ENCODE results near the gene TOP2A. TPM values are rescaled to one million over a fixed set of nuclear protein-coding genes. Genes with fewer than 3 reads are reported as not detected.

The TOP2A gene
- polyA plus RNA-seq, 1 donor from 2014 or later = 7.8 TPM

- no peaks in the 10 kb centered on the region for H3K9me3 ChIP-seq (ENCODE audit: low read length)
- H4K20me1 ChIP-seq (ENCODE audit: insufficient read depth) = no peaks in the 10 kb centered on the region
- H2AFZ ChIP-seq (ENCODE audit: low read depth, low read length) = no peak overlapping the region
- no peak overlapping the region for H3K4me3 ChIP-seq (ENCODE audit: low read length)
- H3K27ac ChIP-seq (ENCODE audit: low read length) = no peak overlapping the region
- H3K9me2 ChIP-seq (ENCODE audit: insufficient read depth, low read length) = no peaks in the 10 kb centered on the region
- TF ChIP-seq EP300 (conservative IDR thresholded peaks at IDR 0.05; ENCODE audit: poor library complexity, severe bottlenecking) = no peak
- no peak for TF ChIP-seq MXI1 (conservative IDR thresholded peaks at IDR 0.05; ENCODE audit: poor library complexity, severe bottlenecking)
- TF ChIP-seq POLR2AphosphoS5 (IDR thresholded peaks at IDR 0.05) = no peak
- no peak for TF ChIP-seq TAF1 (IDR thresholded peaks at IDR 0.05; ENCODE audit: low read depth)
- no peak for TF ChIP-seq SMC3 (conservative IDR thresholded peaks at IDR 0.05; ENCODE audit: poor library complexity)
- no peak for TF ChIP-seq EZH2 (IDR thresholded peaks at IDR 0.05; ENCODE audit: borderline replicate concordance, insufficient read depth, low read length, poor library complexity, severe bottlenecking)
- no peak for TF ChIP-seq RAD21 (conservative IDR thresholded peaks at IDR 0.05)
- H3K9ac ChIP-seq (ENCODE audit: low read length) = no peak overlapping the region
- H3K36me3 ChIP-seq (ENCODE audit: insufficient read depth, low read length) = no peaks in the 10 kb centered on the region
- no peaks in the 10 kb centered on the region for H3K79me2 ChIP-seq (replicated peaks; ENCODE audit: insufficient read depth, low read length)
- no peaks in the 10 kb centered on the region for H3K27me3 ChIP-seq (ENCODE audit: insufficient read depth, low read depth, low read length)
- H3F3A ChIP-seq (ENCODE audit: insufficient read depth, low read length, poor library complexity, severe bottlenecking) = no peaks in the 10 kb centered on the region
- H3K4me2 ChIP-seq (ENCODE audit: low read length) = no peak overlapping the region
Measured at GRCh38 chr17:40355804-40356758, 61.6 kb downstream of the TOP2A start.

- no peaks in the 10 kb centered on the region for H3K36me3 ChIP-seq (ENCODE audit: insufficient read depth, low read length)
- H3K27ac ChIP-seq (ENCODE audit: low read length) = no peak overlapping the region
- no peaks in the 10 kb centered on the region for H3K79me2 ChIP-seq (replicated peaks; ENCODE audit: insufficient read depth, low read length)
- H3K9me2 ChIP-seq (ENCODE audit: insufficient read depth, low read length) = no peaks in the 10 kb centered on the region
- no peak overlapping the region for H2AFZ ChIP-seq (ENCODE audit: low read depth, low read length)
- TF ChIP-seq SMC3 (conservative IDR thresholded peaks at IDR 0.05; ENCODE audit: poor library complexity) = peak; percentile 91
- TF ChIP-seq EP300 (conservative IDR thresholded peaks at IDR 0.05; ENCODE audit: poor library complexity, severe bottlenecking) = no peak
- peak; percentile 87 for TF ChIP-seq RAD21 (conservative IDR thresholded peaks at IDR 0.05)
- TF ChIP-seq, protein P1, sequence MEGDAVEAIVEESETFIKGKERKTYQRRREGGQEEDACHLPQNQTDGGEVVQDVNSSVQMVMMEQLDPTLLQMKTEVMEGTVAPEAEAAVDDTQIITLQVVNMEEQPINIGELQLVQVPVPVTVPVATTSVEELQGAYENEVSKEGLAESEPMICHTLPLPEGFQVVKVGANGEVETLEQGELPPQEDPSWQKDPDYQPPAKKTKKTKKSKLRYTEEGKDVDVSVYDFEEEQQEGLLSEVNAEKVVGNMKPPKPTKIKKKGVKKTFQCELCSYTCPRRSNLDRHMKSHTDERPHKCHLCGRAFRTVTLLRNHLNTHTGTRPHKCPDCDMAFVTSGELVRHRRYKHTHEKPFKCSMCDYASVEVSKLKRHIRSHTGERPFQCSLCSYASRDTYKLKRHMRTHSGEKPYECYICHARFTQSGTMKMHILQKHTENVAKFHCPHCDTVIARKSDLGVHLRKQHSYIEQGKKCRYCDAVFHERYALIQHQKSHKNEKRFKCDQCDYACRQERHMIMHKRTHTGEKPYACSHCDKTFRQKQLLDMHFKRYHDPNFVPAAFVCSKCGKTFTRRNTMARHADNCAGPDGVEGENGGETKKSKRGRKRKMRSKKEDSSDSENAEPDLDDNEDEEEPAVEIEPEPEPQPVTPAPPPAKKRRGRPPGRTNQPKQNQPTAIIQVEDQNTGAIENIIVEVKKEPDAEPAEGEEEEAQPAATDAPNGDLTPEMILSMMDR (IDR thresholded peaks at IDR 0.05; ENCODE audit: poor library complexity, severe bottlenecking) = peak; percentile 86
- H3F3A ChIP-seq (ENCODE audit: insufficient read depth, low read length, poor library complexity, severe bottlenecking) = no peaks in the 10 kb centered on the region
- no peak overlapping the region for H3K4me3 ChIP-seq (ENCODE audit: low read length)
- H3K4me2 ChIP-seq (ENCODE audit: low read length) = no peak overlapping the region
- H3K27me3 ChIP-seq (ENCODE audit: insufficient read depth, low read depth, low read length) = no peaks in the 10 kb centered on the region
- no peaks in the 10 kb centered on the region for H3K9me3 ChIP-seq (ENCODE audit: low read length)
- no peak overlapping the region for H3K9ac ChIP-seq (ENCODE audit: low read length)
- no peaks in the 10 kb centered on the region for H4K20me1 ChIP-seq (ENCODE audit: insufficient read depth)
Measured at GRCh38 chr17:40355123-40355803, 62.4 kb downstream of the TOP2A start.

Data from neural cell (in vitro differentiated cells).